ENCODE data around the gene FAM185A.

GRCh38 chr7:102843850-102844249 is 95.1 kb downstream of the FAM185A start:
- TF ChIP-seq POLR2A (IDR thresholded peaks at IDR 0.05) = no peak
- no peak for TF ChIP-seq CTCF (IDR thresholded peaks at IDR 0.05)

Measured in suprapubic skin (tissue), 3 donors.